Measurements from ENCODE around the gene OCRL.

GRCh38 chrX:129525896-129526295 is 14.2 kb upstream of the OCRL start:
- no peak for TF ChIP-seq CTCF (IDR thresholded peaks at IDR 0.05)
- TF ChIP-seq POLR2AphosphoS5 (IDR thresholded peaks at IDR 0.05; ENCODE audit: low read depth, low read length) = no peak
- TF ChIP-seq SIN3A (IDR thresholded peaks at IDR 0.05; ENCODE audit: borderline replicate concordance, insufficient read depth, low read depth, low read length) = no peak

All from Panc1 (cell line).